HG03342 (cell line): ENCODE data around the gene CEMP1.

Source experiments
- ATAC-seq: cut with Tn5 transposase; IDR thresholded peaks from one replicate; pipeline ENCODE4 v1.9.1; 2021; ENCODE audit warnings: mild to moderate bottlenecking, moderate library complexity; ENCODE audit not compliant: unreplicated experiment

CEMP1 gene

GRCh38 chr16:2487517-2487842, 43.7 kb downstream of the CEMP1 start:
- ATAC-seq = no peak

DNA sequence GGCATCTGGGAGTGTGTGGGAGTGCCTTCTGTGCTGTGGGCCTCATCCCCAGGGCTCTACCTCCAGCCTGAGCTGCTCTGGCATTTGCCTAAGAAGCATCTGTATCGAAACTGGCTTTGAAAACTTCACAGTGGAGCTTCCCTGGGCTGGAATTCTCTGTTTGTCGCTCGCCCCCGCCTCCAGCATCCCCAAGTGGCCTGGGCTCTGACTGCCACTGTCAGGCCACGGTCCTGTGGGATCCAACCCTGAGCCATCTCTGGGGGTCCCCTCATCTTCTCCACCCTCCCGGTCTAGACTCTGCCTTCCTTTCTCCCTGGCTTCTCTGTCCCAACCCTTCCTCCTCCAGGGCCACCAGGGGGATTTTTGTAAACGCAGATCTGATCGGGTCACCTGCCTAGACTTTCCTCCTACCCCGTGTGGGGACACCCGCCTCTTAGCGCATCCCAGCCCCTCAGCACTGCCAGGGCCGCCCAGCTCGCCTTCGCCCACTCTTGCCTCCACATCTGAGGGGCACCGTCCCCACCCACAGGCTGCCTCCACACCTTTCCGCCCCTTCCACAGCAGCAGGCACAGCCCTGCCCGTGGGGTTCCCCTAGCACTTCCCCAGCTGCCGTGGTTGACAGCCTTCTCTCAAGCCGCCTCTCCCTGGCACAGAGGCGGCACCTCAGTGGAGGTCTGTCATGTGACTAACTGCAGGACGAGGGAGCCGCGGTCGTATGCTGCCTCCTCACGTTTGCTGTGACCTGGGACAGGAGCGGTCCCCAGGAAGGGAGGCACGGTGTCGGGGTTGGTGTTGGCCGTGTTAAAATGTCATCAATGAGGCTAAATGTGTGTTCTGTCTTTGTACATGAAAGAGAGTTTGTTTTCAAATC, 44.3 kb downstream of the CEMP1 start:
- peak; percentile 80 for ATAC-seq

GRCh38 chr16:2485811-2486507, 45.2 kb downstream of the CEMP1 start:
- no peak for ATAC-seq

DNA sequence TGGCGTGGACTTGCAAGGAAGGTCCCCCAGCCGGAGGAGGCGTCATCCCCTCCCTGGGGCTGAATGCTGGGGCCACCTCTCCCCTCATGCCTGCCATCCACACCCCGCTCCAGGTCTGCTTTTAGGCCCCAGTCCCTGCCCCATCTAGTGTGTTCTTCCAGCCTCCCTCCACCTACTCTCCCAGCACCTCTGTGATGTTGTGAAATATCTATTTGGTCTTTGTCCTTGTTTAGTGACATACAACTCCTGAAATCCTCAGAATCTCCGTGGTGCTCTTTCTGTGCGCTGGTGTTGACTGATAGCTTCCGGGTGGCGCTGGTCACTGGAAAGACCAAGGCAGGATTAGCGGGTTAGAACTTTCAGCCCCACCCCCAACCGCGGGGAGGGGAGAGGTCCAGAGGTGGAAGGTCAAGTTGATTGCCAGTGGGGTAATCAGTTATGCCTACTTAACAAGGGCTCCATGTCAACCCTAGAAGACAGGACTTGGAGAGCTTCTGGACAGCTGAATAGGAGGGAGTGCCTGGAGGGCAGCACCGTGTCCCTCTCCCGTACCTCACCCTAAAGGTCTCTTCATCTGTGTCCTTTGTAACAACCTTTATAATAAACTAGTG, 46.2 kb downstream of the CEMP1 start:
- no peak for ATAC-seq

DNA sequence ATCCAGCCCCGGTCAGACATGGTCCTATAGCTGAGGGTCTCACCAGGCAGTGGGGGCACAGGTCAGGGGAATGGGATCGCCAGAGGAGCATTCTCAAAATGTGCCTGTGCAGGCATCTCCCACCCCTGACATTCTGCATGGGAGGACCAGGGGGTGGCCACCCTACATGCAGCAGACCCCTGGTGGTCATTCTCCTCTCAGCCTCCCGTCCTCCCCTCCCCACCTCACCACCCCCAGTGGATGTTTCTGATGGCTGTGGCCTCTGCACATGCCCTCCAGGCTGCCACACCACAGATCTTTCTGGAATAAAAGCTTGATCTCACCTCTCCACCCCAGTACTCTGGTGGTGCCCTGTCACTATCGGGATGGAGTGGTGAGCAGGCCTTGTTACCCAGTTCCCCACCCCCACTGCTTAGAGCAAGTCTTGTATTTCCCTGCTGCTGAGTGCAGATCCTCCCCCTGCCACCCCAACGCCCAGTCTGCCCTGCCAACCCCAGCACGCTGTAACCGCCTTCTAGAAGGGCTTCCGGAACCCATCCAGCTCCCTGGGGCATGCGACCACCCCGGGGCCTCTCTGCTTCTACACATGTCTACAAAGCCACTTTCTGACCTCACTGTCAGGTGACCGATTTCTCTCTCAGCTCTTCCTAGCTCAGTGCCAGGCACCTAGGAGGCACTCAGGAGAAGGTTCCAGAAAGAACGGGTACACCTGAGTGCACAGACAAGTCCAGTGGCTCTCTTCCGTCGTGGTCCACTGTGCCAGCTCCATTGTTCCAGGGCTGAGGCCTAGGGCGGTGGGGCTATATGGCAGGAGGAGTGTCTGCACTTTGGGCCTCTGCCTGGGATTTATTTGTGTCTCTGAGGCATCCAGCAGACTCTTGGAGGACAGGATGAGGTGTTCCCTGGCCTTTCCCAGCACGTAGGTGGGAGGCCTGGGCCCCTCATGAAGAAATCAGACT, 47.0 kb downstream of the CEMP1 start:
- ATAC-seq = no peak

- no peak for ATAC-seq
Measured at GRCh38 chr16:2482708-2483534, 48.3 kb downstream of the CEMP1 start.

- no peak for ATAC-seq
Measured at GRCh38 chr16:2482249-2482648, 49.0 kb downstream of the CEMP1 start.

GRCh38 chr16:2481676-2482075, 49.5 kb downstream of the CEMP1 start:
- ATAC-seq = no peak

DNA sequence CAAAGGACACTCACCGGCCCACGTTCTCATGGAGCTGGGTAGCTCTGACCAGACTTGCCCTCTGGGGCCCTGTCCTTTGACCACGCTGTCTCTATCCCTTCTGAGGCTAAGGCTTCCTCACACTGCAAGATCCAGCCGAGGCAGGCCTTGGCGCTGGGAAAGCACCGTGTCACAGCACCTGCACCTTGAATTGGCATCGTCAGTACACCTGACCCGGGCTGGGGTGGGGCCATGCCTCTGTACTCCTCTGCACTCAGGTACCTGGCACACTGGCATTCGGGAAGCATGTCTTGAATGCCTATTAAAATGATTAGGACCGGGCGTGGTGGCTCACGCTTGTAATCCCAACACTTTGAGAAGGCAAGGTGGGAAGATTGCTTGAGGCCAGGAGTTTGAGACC, 50.3 kb downstream of the CEMP1 start:
- no peak for ATAC-seq
